ENCODE data around the gene CBR4. TPM values are rescaled to one million over a fixed set of nuclear protein-coding genes. Genes with fewer than 3 reads are reported as not detected.
"Not testable (repeated sequence)": the region's sequence is repeated elsewhere in the genome, so short reads cannot be mapped to it uniquely, and the experiment has no call there.

The CBR4 gene
- total RNA-seq (2014; rRNA removed; shearing (Covaris generic)): 3.4 and 5.8 TPM in 2 replicates

GRCh38 chr4:169010125-169011023 is at the start of gene CBR4:
TSS of gene CBR4 (minus strand) at chr4:169010255. CDS start at chr4:169010089, 166 bp downstream.
- DNase-seq (ENCODE audit: low read depth): peak; percentile 96

- no peak for DNase-seq (ENCODE audit: low read depth)
These were observed 49.5 kb upstream of the CBR4 start for GRCh38 chr4:169059306-169060211.

- no peak for DNase-seq (ENCODE audit: low read depth)
These were observed 48.3 kb upstream of the CBR4 start for GRCh38 chr4:169058312-169058711.

DNA sequence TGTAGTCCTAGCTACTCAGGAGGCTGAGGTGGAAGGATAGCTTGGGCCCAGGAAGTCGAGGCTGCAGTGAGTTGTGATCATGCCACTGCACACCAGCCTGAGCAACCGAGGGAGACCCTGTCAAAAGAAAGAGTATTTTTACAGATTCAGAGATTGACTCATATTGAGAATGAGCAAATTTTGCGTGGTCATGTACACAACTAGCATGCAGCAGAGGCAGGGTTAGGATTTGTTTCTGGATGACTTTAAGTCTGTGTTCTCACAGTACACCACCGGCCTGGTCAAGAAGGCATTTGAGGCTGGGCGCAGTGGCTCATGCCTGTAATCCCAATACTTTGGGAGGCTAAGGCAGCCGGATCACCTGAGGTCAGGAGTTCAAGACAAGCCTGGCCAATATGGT is 44.8 kb upstream of the CBR4 start:
- DNase-seq (ENCODE audit: low read depth): no peak

- DNase-seq (ENCODE audit: low read depth): no peak
These were observed 42.5 kb upstream of the CBR4 start for GRCh38 chr4:169052594-169052945.

- DNase-seq (ENCODE audit: low read depth): no peak
These were observed 41.9 kb upstream of the CBR4 start for GRCh38 chr4:169051761-169052593.

DNA sequence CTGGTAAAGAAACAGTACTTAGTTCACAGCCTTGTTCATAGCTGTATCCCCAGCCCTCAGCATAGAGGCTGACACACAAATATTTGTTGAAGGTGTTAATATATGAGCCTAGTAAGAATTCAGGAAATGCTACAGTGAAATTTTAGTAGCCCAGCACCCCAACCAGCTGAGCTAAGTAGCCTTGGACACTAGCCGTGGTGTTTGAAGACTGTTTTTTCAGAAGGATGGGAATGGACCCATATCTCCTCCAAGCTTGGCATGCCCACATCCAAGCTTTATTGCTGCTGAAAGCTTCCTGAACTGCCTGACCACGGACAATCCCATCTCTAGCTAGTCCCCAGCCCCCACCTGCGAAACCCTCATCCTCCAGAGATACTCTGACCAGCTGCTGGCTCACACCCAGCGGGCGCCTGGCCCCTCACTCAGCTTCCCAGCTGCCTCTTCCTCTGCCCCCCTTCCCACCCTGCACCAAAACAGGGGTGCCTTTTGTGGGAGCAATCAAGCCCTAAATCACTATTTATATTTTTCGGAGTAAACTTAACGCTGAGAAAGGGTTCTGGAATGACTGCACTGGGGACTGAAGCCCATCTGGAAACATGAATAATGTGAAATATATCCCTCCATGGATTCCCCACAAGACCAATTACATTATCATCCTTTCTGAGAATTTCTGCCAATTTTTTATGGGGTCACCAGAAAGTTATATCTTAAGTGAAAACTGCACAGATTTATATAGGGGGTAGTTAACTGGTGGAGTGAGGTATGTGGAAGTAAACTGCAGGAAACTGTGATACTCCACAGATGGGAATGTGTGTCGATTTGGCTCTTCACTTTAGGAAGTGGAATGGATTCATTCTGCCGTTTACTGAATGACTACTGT is 41.1 kb upstream of the CBR4 start:
- no peak for DNase-seq (ENCODE audit: low read depth)

GRCh38 chr4:169050284-169050683 is 40.2 kb upstream of the CBR4 start:
- DNase-seq (ENCODE audit: low read depth): no peak

DNA sequence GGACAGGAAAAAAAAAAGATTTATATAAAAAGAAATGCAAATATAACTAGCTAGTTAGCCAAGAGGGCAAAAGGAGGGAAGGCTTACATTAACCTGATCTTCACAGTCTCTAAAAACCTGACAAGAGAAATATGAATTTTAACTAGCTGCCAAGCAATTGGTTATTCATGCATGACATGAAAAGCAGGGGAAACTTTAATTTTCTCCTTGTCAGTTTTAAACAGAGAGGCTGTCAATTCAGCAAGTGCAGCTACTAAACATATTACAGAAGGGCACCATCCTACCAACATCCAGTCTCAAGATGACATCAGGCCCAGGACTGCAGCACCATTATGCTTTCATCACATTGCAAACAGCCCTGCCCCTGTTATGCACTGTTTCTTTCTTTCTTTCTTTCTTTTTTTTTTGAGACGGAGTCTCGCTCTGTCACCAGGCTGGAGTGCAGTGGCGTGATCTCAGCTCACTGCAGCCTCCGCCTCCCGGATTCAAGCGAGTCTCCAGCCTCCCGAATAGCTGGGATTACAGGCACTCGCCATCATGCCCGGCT is 38.9 kb upstream of the CBR4 start:
- DNase-seq (ENCODE audit: low read depth): no peak

DNA sequence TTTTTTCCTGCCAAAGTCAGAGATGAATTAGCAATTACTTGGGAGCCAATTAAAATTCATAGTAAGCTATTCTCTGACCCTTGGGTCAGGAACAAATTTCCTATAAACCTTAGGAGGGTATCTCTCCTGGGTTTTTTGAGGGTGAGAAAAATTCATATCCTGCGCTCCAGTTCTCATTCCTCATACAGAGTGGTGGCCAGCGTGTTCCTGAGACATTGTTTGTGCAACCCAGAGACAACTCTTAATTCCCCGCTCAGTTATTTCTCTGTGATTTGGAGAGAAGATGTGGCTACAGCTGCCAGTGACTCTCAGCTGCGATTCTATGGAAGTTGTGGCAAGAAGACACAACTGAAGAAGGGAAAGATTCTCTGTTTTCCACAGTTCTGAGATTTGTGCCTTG is 37.9 kb upstream of the CBR4 start:
- no peak for DNase-seq (ENCODE audit: low read depth)

DNA sequence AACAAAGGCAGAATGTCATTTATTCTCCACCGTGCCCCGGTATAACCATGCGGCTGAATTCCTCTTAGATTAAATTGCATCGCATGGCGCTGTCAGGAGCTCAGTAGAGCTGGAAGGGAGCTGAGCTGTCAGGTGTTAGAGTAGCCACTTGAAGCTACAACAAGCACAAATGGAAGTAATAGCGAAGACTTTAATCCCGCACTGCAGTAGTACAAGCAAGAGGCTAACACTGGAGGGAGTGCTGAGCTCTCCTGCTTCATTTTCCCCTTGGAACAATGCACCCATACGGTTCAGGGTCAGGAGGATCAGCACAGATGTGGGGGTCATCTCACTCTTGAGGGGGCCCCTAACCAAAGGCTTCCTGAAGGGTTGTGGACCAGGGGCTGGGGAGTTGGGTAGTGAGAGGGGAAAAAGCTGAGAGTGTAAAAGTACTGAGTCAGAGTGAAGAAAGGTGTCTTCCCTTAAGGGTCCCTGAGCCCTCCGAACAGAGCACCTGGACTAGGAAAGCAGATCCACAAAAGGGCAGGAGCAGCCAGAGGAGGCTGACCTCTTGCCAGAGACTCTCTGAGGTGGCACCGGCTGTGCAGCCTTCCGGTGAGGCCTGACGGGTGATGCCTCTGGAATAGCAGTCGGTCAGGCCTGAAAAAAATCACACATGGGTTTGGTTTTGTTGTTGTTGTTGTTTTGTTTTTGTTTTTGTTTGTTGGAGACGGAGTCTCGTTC is 36.0 kb upstream of the CBR4 start:
- no peak for DNase-seq (ENCODE audit: low read depth)

DNA sequence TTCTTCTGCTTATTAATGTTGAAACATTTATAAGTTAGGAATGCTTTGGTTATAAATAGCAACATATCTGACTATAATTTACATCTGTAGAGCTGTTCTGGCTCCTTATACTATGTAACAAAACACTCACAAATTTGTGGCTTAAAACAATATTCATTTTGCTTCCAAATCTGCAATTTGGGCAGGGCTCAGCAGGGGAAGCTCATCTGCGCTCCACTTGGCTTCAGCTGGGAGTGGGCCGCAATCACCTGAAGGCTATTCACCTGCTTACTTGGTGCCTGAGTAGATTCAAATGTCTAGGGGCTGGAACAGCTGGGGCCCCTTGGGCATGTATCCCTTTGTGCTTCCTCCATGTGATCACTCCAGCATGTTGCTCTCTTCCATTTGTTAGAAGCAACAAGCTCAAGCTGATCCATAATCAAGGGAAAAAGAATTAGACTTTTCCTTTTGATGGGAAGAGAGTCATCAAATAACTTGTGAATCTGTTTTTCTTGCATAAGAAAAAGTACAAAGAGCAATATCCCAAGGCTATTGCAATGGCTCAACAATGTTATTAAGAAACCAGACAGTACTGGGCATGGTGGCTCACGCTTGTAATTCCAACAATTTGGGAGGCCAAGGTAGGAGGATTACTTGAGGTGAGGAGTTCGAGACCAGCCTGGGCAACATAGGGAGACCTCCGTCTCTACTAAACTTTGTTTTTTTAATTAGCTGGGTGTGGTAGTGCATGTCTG is 34.8 kb upstream of the CBR4 start:
- no peak for DNase-seq (ENCODE audit: low read depth)

- DNase-seq (ENCODE audit: low read depth): no peak
These were observed 32.6 kb upstream of the CBR4 start for GRCh38 chr4:169042608-169043007.

DNA sequence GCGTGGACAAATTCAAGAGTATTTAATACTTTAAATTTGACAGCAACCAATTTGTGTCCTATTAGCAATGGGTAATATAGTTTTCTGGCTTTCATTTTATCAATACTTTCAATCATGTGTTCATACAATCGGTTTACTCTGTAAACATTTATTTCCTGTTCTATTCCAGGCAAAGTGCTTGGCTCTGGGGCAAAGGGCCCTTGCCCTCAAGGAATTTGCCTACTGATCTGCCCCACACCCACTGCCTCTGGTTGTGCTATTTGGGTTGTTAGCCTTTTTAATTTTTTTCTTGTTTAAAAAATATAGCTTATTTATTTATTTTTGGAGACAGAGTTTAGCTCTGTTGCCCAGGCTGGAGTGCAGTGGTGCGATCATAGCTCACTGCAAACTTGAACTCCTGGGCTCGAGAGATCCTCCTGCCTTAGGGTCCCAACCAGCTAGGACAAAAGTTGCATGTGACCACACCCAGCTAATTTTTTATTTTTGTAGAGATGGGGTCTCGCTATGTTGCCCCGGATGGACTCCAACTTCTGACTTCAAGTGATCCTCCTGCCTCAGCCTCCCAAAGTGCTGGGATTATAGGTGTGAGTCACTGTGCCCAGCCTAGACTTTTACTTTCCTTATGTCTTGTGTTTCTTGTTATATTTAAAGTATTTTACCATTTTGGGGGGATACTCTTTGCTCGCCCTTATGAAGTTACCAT is 30.7 kb upstream of the CBR4 start:
- DNase-seq (ENCODE audit: low read depth): no peak

DNA sequence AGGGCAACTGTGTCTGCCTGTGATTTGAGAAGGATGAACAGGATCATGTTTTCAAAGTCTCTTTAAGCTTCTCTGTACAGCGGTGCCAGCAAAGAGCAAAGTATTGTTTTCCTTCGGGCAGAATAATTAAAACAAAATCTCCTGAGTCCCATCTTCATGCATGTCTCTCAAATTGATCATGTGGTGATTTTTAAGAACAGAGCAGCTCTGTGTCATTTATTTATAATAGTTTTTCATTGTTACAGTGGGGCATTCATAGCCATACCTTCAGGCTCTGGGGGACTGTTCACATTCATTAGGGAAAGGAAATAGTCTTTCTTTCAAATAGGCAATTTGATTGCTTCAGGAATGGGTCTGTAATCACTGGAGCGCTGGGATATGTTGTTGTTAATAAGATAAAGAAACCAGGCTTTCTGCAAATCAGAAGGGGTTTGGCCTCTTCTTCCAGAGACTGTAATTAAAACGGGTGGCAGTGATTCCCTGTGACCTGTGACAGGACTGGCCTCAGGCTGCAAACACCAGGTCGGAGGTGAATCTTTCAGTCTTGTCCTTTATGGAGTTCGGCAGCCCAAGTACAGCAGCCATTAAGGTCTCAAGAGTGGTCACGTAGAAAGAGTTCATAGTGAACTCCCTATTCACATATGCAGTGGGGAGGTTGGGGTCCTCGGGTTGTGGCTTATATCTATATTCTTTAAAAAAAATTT is 29.3 kb upstream of the CBR4 start:
- no peak for DNase-seq (ENCODE audit: low read depth)

DNA sequence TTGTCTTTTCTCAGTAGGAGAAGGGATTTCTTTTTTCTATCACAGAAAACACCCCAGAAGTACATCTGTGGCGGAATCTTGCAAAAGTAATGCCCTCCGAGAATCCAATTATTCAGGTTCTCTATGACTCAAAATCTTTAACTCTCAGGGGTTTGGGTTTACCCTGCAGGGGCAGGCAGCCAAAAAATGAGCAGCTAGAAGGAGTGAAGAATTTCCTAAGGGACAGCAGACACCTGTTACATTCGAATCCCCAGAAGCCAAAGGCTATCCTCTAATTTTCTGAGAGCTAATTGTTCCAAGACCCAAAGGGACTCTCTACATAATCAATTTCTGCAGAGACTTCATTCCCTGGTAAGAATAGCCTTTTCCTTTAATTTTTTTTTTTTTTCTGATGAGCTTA is 27.5 kb upstream of the CBR4 start:
- DNase-seq (ENCODE audit: low read depth): no peak

DNA sequence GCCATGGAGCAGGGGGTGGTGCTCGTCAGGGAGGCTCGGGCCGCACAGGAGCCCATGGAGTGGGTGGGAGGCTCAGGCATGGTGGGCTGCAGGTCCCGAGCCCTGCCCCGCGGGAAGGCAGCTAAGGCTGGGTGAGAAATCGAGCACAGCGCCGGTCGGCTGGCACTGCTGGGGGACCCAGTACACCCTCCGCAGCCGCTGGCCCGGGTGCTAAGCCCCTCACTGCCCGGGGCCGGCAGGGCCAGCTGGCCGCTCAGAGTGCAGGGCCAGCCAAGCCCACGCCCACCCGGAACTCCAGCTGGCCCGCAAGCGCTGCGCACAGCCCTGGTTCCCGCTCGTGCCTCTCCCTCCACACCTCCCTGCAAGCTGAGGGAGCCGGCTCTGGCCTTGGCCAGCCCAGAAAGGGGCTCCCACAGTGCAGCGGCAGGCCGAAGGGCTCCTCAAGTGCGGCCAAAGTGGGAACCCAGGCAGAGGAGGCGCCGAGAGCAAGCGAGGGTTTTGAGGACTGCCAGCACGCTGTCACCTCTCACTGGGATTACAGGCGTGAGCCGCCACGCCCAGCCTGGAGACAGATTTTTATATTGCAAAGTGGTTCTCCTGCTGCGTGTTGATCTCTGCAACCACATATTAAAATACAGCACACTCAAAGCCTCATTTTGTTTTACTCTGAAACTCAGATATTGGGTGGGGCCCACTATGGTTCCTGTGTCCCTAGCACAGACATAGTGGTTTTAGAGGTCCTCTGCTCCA is 26.0 kb upstream of the CBR4 start:
- not testable (repeated sequence) for DNase-seq (ENCODE audit: low read depth)

Data from Daoy (cell line).